Activated naive CD4-positive, alpha-beta T cell treated with anti-CD3 and anti-CD28 coated beads, Interleukin-2, amount 50 U/mL, for 16 hours (primary cell): ENCODE measurements around the gene SIAH3.
"Not testable (repeated sequence)": the region's sequence is repeated elsewhere in the genome, so short reads cannot be mapped to it uniquely, and the experiment has no call there.

Source experiments
- DNase-seq: peaks from one replicate; pipeline ENCODE4 v3.0.0-alpha.2; 2020

SIAH3 gene, protein sequence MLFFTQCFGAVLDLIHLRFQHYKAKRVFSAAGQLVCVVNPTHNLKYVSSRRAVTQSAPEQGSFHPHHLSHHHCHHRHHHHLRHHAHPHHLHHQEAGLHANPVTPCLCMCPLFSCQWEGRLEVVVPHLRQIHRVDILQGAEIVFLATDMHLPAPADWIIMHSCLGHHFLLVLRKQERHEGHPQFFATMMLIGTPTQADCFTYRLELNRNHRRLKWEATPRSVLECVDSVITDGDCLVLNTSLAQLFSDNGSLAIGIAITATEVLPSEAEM

DNA sequence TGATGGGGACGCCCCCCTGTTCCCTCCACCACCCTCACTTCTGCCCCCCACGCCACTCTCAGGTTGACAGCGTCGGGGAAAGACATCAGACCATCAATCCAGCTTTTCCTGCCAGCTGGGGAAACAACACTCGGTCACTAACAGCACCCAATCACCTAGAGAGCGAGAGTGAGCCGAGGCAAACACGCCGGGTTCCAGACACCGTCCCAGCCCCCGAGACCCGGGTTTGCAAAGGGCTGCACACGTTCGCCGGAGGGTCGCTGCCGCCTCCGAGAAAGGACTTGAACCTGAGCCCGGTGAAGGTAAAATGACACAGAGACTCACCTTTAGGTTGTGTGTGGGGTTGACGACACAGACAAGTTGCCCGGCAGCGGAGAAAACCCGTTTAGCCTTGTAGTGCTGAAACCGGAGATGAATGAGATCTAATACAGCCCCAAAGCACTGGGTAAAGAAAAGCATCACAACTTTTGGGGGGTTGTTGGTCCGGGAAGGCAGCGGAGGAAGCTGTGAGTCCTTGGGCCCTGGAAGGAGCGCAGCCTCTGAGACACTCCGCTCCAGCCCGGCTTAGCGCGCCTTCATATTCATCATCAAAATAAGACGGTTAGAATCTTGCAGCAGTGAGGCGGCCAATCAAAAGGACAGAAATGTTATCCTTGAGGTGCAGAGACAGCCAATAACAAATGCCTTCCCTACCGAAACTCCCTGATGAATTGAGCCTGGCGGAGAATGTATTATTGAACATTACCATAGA is at the start of gene SIAH3:
Gene SIAH3 (minus strand): TSS at position 583 of the 751 bp plus-strand sequence. CDS start 124 bp downstream, at position 459.
- DNase-seq: peak; percentile 32

DNA sequence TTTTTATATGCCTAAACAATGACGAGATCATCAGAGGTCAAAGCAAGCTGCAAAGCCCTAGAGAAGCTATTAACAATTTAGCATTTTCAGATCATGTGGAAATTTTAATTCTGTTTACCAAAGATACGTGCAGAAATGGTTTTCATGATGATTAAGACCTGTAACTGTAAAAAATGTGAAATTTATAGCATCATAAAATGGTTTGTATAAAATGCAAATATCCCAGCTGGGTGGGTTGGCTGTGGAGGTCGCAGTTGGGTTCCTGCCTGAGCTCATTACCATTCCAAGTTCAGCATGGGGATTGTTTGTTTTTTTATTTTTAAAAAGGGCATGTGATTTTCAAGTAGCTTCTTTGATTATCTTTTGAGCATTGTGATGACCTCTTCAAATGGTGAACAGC is 47.9 kb upstream of the SIAH3 start:
- DNase-seq: no peak

DNA sequence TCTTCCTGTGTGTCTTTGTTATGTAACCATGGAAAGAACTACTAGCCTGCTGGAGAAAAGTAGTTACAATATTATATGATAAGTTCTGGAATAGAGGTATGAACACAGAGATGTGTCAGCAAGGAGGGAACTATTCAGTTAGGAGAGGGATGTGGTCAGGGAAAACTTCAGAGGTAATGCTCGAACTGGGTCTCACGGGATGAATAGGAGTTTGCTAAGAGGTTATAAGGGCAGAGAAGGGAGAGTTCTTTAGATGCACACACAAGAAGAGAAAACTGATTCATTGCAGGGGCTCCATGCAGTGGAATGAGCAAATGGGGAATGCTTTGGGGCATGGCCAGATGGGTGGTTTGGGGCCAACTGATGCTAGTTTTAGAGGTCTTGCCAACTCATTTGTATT is 46.0 kb upstream of the SIAH3 start:
- no peak for DNase-seq

DNA sequence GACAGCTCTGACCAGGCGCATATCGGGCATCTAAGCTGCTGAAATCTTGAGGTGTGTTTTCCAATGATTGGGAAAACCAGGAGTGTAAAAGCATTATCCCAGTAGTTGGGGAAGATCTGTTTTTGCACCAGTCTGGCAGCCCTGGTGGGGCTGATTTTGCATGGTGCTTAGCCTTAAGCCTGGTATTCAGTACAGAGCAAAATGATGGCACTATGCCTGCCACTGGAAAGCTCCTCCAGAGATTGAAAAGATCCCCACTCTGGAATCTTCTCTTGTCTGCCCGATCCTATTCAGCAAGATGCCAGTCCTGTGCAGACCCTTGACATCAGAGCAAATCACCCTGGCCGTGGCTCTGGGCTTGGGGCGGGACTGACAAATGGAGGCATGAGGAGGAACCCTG is 44.7 kb upstream of the SIAH3 start:
- no peak for DNase-seq

DNA sequence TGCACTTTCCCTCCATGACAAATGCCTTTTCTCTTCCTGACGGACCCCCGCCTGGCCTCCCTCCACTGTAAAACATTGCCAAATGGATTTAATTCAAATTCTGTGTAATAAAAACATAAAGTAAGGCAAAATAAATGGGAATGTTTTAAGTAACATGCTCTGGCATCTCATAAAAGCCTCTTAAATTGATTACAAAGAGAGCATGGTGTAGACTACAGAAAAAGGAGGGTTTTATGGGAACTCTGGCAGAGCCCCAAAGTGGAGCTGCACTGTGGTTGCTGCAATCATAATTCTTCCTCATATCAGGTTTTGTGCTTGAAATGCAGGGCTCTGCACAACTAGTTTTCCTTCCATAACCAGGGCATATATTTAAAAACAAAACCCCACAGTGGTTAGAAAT is 44.3 kb upstream of the SIAH3 start:
- no peak for DNase-seq

DNA sequence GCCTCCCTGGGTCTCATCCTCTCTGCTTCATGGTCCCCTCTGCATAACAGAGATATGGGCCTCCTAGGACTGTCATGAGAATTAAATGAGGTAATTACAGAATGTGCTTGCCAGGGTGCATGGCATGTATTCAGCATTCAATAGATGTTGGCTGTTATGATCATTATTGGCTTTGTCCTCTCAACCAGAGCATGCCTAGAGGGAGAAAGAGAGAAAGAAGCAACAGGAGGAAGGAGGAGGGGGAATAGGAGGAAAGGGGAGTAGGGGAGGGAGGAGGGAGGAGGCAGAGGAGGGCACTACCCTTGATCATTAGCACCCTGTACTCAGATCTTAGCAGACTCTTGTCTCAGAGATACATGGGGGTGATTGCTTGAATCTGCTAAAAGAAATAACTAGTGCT is 41.0 kb upstream of the SIAH3 start:
- DNase-seq: no peak

DNA sequence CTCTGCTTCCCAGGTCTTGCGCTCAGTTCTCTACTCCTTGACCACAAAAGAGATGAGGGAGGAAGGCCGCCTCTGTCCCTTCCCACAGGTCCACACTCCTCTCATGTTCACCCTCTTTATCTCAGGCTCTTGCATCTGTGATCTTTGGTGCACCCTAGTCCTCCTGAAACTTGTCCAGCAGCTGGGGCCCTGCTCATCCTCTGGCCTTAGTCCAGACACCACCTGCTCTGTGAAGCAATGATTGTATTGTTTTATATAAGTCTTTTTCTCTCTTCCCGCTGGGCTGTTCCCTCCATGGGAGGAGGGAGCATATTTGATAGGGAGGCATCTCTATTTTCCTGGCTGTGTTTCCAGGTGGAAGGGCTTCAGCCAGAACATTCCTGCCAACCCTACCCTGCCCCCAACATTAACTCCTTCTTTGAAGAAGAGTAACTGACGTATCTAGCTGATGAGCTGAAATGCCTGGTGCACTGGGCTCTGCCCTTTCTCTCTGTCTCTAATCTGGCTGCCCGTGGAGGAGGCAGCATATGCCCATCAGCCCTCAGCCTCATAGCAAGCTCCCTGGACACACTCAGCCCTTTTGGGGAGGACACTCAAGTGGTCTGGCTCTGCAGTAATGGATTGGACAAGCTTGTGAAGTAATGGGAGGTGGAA is 38.2 kb upstream of the SIAH3 start:
- DNase-seq: no peak

DNA sequence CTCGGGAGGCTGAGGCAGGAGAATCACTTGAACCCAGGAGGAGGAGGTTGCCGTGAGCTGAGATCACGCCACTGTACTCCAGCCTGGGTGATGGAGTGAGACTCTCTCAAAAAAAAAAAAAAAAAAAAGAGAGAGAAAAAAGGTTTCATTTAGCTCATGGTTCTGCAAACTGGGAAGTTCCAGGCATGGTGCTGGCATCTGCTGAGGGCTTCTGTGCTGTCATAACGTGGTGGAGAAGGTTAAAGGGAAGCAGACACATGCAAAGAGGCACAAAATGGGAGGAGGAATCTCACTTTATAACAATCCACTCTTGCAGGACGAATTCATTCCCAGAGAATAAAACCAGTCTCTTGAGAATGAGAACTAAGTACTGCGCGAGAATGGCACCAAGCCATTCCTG is 34.9 kb upstream of the SIAH3 start:
- DNase-seq: no peak

DNA sequence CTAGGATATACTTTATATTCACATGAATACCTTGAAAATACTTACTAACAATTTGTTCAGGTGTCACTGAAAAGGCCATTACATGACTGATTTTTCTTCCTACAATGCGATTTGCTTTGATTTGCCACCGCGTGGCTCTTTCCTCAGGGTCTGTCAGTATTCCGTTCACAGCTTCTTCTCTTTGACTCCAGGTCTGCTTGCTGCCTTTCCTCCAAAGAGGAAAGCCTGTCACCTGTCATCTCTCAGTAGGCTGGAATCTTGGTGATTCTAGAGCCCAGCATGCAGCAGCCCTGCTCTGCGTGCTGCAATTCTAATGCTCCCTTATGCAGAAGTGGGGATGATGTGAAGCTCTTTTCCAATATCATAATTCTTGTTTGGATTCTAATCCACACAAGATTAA is 33.6 kb upstream of the SIAH3 start:
- no peak for DNase-seq

DNA sequence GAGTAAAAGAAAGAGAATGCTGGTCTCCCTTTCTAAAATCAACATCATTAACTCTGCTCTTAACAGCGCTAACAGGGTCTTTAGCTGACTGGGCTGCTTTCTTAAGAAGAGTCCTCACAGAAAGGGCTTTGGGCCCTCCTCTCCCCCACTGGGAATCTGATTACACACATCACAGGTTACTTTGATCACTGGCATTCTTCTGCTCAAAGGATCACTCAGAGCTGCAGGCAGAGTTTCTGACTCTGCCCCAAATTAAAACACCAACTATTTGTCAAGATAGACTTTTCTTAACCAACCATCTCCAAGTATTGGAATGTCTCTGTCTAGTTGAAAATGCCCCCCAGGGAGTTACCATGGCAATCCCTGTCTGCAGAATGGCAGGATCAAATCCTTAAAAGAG is 31.1 kb upstream of the SIAH3 start:
- DNase-seq: no peak

DNA sequence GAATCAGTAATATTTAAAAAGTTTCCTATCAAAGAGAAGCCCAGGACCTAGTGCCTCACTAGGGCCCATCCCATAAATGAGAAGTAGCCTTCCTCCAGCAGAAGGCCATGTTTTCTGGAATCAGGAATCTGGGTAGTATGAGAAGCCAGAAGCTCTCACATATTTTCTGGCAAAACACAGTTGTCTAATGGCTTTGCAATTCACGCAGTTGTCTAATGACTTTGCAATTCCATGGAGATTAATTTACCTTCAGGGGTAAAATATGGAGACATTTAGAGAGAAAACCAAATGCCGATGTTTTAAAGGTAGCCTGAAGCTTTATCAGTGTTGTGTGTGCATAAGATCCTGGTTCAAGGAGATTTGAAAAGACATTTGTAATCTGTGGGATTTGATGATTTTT is 29.8 kb upstream of the SIAH3 start:
- no peak for DNase-seq

DNA sequence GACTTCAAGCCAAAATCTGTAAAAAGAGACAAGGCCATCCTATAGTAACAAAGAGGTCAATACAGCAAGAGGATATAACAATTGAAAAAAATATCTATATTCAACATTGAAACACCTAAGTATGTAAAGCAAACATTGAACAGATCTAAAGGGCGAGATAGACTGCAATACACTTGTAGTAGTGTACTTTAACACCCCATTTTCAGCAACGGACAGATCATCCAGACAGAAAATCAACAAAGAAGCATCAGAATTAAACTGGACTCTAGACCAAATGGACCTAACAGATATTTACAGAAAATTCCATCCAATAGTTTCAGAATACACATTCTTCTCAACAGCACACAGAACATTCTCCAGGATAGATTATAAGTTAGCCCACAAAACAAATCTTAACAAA is 28.7 kb upstream of the SIAH3 start:
- DNase-seq: no peak

DNA sequence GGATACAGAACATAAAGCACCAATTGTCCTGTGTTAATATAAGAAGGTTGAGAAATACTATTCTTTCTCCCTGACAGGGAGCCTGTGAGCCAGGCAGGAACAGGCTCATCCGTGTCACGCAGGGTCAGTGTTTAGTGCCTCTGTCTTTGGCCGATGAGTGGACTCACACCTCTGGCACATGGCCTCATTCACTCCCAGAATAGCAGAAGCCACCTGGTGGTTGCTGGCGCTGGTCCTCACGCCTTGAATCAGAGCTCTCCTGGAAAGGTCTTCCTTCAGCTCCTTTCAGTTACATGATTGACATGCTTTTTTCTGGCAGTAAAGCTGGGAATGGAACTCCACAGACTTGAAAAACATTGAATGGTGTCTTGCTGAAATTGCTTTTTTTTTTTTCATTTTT is 28.1 kb upstream of the SIAH3 start:
- DNase-seq: no peak

DNA sequence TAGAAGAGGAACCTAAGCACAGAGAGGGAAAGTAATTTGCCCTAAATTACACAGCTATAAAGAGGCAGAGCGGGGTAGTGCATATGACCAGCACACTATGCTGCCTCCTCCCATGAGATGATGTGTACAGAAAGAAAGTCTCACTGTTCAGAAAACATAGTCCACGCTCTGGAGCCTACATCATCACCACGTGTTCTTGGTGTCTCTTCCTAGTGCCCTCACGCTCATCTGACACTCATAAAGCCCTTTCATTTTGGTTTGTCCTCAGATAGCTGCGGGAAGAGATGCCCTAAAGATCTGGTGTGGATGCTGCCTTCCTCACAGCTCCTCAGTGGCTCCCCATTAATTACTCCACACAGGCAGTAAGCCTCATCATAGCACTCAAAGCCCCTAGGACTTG is 27.4 kb upstream of the SIAH3 start:
- no peak for DNase-seq

DNA sequence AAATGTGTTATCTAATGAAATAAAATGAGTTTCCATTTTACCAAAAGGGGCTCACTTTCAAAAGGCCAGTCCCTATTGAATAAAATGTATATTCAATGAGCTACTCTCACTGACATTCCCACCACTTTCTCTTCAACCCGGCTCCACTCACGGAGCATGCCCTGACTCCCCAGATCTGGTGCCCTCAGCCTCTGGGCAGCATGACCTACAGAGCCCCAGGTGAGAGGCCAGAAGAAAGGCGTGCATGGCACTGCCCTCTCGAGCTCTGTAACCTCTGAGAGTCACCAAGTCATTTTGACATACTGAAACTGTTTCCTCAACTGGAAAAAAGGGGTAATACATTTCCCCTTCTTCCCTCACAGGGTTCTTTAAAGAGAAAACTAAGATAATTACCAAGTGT is 25.2 kb upstream of the SIAH3 start:
- DNase-seq: no peak

DNA sequence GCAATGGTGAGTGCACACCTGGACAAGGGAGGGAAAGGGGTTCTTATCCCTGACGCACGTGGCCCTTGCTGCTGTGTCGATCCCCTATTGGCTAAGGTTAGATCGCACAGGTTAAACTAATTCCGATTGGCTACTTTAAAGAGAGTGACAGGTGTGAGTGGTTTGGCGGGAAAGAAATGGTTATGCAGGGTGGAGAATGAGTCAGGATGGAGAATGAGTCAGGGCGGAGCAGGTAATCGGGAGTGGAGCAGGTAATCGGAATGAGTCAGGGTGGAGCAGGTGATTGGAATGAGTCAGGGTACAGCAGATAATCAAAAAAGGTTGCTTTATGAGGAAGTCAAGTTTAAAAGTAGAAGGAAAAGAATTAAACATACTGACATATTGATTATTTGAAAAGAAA is 24.4 kb upstream of the SIAH3 start:
- DNase-seq: no peak

DNA sequence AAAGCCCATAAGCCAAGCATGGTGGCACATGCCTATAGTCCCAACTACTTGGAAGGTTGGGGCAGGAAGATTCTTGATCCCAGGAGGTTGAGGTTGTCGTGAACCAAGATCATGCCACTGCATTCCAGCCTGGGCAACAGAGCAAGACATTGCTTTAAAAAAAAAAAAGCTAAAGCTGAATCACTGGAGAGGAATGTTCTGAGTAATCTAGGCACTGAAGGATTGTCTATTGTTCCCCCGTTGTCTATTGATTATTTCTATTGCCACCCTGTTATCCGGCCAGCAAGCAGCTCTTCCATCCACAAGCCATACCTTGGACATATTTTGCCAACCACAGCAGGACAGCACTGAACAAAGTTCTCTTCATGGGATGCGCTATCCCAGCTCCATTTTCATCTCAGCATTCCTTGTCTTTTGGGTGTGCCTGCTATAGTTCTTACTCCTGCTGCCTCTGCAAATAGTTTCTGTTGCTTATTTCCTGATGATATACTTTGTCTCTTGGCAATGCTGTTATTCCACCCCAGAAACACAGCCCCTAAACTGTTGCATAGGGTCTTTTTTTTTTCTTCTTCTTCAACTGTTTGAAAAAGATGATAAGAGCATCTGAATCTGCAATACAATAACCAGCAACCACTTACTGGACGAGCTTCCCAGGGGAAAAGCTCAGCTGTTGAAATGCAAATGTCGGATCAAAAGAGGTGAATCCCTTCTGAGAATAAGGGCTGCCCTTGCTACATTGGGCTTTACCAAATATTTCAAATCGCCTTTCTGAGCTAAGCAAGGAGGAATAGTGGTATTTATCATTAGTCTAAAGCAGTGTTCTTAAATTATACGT is 22.2 kb upstream of the SIAH3 start:
- no peak for DNase-seq

DNA sequence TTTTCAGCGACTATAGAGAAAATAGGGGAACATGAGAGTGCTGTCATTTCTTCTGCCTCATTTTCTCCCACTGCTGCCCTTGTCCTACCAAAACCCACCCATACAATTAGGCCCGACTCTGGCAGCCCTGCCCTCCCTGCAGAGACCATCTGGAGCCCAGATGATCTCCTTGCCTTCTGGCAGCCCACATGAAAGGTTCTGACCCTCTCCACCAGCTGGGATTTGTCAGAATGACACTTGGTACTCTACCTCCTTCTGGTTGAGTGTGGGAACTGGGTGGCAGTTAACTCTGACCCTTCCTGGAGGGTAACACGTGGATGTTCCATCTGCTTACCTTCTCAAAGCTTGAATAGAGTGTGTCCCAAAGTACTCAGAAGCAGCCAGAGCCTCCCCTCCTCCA is 21.0 kb upstream of the SIAH3 start:
- DNase-seq: no peak

DNA sequence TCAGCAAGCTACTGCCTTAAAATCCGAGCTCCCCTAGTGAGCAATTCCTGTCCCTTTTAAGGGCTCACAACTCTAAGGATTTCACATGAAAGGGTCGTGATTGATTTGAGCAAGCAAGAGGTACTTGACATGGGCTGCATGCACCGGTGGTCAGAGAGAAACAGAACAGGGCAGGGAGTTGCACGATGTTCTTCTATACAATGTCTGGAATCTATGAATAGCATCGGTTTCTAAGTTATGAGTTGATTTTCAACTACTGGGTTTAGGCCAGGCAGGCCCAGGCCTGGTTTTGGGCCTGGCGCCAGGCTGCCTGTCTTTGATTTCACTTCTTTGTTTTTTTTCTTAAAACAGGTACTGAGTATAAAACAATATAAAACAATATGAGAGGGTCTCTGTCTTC is 19.6 kb upstream of the SIAH3 start:
- not testable (repeated sequence) for DNase-seq

DNA sequence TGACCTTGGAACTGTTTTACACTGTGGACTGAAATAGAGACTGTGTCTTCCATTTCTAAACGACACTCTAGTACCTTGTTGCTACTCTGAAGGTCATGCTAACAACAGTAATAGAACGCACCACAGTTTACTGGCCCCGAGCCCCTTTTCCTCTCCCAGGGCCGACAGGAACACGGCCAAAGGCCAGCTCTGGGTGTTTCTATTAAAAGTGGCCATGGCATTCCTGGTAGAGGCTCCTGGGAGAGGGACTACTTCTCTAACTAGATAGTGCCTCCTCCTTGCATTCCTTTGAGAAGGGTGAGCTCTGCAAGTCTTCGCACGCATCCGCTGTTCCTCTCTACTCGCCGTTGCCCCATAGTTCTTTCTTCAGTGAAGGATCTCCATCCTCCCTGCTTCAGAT is 18.7 kb upstream of the SIAH3 start:
- DNase-seq: no peak

DNA sequence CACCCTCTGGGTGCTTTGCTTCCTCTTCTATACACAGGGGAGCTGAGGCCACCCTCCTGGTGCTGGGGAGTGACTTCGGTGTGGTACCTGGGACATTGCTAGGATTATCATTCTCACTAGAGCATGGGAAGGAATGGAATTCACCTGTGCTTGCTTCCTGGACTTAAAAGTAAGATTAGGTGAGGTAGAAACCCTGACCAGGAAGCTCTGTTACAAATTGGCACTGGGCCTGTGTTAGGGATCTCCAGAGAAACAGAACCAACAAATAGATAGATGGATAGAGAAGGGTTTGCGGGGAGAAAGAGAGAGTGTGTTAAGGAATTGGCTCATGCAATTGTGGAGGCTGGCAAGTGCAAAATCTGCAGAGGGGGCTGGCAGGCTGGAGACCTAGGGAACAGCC is 13.9 kb upstream of the SIAH3 start:
- no peak for DNase-seq

DNA sequence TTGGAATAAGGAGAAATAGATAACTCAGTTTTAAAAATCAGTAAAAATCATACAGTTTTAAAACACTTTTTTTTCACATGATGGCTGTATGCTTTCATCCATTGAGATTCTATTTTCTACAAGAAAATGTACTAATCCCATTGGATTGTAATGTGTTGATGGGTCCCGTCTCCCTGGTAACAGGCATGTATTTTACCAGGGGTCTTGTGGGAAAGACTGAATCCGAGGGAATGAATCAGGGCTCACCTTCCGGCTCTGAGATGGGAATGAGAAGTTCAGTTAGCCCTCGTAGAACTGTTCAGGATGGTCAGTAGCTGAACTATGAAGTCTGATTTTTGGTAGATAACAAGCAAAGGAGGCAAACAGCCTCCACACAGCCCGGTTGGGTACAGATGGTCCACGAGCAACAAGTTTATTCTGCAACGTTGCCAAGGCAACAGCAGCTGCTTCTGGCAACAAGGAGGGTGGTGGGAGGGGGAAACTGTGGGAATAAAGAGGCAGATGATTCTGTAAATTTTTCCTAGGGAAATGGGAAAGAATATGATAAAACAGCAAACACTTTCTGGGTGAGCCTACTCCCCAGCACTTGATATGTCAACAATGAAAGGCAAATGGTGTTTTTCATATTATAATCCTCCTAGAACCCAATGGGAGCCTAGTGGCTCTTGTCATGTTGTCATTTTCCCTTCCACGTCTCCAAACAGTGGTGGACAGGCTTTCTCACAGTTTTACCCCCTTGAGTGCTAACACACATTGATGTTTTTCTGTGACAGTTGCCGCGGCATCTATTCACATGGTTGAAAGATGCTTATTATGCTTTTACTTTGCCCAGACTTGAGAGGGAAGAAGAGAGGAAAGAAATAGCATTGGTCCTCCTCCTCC is 12.4 kb upstream of the SIAH3 start:
- no peak for DNase-seq
